Head of caudate nucleus (tissue), 42 donors: ENCODE results near the gene FRK.
"Not testable (repeated sequence)": the region's sequence is repeated elsewhere in the genome, so short reads cannot be mapped to it uniquely, and the experiment has no call there.

ENCODE experiments used
- DNase-seq, 42 donors: peaks; one replicate each; pipeline versions ENCODE4 v3.0.0 to v3.0.0-alpha.2; 2020 to 2021; ENCODE audit warnings: mixed read lengths in 7 of 42
- intact Hi-C: fragments of 100-400 bp; cut with DNase I; formaldehyde crosslinking; loops from one replicate; pipeline ENCODE4 v1.15.0; 2022

Gene FRK, protein sequence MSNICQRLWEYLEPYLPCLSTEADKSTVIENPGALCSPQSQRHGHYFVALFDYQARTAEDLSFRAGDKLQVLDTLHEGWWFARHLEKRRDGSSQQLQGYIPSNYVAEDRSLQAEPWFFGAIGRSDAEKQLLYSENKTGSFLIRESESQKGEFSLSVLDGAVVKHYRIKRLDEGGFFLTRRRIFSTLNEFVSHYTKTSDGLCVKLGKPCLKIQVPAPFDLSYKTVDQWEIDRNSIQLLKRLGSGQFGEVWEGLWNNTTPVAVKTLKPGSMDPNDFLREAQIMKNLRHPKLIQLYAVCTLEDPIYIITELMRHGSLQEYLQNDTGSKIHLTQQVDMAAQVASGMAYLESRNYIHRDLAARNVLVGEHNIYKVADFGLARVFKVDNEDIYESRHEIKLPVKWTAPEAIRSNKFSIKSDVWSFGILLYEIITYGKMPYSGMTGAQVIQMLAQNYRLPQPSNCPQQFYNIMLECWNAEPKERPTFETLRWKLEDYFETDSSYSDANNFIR

DNA sequence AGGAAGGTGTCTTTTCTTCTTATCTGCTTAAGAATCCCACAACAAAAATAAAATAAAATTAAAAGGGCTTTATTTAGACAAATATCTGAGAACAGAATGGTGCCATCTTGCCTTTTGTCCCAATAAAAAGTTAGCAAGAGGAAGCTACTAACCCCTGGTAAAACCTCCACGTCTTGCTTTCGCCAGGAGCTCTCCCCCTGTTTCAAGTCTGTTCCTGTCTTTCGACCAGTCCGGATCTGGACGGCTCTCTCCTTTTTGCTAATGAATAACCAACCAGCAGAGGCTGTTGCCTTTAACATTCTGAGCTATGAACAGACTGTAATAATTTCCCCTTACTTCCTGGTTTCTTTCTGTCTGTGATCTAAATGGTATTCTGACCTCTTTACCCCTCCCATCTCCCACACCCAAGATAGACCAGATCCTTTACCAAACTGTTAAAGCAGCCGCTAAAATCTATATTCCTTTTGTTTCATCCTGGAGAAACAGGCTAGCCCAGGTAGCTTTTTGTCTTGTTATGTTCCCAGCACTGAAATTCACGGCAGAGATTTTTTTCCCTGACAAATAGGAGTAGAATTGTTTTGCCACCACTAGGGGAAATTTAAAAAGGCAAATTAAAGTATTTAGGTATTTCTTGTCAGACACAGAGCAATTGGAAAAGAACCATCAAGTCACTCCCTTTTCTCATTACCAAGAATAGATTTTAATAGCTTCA is at the start of gene FRK:
Gene FRK, minus strand, starts transcription at position 320 of the 712 bp plus-strand sequence. CDS start 580 bp downstream, outside the sequence.
- peak in 4 of 42 donors; percentile 4 to 17 (median 8) for DNase-seq
- intact Hi-C loops = no loop called here

DNA sequence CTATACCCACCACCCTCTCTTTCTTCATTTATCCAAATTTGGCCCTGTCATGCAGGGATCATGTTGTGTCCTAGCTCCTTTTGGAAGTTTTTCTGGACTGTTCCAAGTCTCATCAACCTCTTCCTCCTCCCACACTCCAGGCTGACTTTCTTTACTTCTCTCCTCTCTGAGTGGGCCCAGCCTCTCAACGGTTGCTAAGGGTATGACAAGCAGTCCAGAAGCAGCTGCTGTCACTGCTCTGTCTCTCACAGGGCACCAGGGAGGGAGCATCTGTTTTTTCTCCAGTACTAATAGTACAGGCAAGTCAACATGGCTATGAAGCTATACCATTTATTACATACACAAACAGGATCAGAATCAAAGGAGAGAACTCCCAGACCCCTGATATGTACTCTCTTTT is 48.1 kb upstream of the FRK start:
- intact Hi-C loops = no loop called here
- DNase-seq = peak in 37 of 42 donors; percentile 22 to 91 (median 61)

DNA sequence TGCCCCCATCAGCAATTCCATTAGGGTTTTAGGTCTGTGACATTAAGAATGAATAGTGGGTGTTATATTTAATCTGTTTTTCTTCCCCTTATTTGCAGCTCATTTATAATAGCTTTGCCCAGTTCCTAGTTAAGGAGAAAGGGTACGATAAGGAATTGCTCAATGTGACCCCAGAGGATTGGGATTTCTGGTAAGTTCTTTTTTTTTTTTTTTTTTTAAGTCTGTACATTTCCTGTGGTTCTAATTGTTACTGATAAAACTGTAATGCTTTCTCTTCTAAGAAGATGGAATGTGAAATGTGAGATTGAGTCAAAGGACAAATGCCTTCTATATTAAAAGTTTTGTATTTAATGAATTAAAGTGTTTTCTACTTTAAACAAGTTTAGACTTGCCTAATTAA is 45.5 kb upstream of the FRK start:
- no peak for DNase-seq
- intact Hi-C loops = no loop called here

DNA sequence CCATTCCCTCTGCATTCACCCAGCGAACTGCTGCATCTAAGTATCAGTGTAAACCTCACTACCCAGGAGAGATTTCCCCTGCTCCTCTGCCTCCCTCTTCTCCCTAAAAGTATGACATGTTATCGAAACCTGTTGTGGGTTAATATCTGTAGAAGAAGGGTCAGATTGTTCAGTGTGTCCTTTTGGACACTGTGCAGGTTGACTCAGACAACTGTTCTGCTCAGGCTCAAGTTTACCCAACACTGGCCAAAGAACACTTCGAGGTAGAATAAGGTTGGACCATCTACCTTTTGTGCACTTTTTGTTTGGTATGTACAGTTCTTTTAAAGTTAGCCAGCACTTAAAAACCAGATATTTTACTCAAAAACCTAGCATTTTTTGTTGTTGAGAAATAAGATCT is 44.6 kb upstream of the FRK start:
- intact Hi-C loops = no loop called here
- no peak for DNase-seq

DNA sequence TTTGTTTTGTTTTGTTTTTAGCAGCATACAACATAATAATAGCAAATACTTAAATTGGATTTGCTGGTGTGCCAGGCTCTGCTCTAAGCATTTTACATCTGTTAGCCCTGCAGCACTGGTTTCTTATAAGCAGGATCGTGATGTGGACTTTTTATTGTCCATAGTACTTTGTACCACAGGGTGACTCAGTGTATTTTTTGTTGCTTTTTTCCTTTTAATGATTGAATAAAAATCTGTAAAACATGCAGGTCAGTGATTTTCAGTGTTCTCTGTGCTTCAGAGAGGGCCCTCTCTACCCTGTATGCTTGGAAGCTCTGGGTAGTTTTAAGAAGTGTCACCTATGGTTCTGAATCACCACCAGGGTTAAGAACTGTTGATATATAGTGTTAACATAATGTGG is 43.9 kb upstream of the FRK start:
- DNase-seq = no peak
- intact Hi-C loops = no loop called here

DNA sequence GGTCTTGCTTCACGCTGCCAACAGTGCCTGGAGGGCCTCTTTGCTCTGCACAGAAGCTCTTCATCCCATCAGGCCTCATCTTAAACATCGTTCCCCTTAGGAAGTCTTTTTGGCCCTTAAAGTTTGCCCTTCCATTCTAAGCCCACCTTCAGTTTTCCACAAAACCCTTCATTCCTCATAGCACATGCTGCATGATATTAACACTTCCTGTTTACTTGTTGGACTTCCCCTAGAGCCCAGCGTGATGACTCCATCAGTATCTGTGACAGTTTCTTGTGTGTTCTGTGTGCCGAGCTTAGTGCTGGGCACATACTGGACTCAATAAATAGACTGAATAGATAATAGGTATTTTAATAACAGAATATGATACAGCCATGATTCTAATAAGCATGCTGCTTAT is 42.2 kb upstream of the FRK start:
- DNase-seq = no peak
- intact Hi-C loops = no loop called here

DNA sequence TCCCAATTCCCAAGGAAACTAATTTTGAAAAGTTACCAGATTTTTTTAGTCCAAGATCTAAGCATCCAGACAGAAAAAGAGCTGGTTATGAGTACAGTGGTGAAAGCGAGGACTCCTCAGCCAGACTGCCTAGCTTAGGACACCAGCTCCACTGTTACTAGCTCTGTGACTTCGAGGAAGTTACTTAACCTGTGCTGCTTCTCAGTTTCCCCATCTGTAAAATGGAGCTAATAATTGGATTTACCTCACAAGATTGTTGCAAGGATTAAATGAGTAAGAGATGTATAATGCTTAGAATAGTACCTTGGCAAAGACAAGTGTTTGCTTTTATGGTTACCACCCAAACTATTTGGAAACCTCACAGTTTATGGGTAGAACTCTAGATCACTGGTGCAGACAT is 41.1 kb upstream of the FRK start:
- intact Hi-C loops = no loop called here
- DNase-seq = no peak

DNA sequence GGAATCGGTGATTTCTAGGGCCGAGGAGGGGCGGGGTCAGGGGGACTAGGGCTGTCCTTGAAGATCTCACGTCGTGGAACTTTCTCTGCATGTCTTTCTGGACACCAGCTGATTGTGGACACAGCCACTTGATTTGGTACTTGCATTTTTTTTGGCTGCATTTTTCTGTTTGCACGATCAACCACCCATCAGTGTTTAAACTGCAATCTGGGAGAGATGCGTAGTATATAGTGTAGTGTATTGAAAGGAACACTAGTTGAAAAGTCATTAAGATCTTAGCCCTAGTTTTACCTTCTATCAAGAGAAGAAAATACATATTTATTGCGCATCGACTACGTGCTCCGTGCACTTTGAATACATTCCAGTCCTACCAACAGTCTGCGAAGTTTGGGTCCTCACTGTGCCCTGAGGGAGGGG is 40.6 kb upstream of the FRK start:
- intact Hi-C loops = no loop called here
- no peak for DNase-seq

DNA sequence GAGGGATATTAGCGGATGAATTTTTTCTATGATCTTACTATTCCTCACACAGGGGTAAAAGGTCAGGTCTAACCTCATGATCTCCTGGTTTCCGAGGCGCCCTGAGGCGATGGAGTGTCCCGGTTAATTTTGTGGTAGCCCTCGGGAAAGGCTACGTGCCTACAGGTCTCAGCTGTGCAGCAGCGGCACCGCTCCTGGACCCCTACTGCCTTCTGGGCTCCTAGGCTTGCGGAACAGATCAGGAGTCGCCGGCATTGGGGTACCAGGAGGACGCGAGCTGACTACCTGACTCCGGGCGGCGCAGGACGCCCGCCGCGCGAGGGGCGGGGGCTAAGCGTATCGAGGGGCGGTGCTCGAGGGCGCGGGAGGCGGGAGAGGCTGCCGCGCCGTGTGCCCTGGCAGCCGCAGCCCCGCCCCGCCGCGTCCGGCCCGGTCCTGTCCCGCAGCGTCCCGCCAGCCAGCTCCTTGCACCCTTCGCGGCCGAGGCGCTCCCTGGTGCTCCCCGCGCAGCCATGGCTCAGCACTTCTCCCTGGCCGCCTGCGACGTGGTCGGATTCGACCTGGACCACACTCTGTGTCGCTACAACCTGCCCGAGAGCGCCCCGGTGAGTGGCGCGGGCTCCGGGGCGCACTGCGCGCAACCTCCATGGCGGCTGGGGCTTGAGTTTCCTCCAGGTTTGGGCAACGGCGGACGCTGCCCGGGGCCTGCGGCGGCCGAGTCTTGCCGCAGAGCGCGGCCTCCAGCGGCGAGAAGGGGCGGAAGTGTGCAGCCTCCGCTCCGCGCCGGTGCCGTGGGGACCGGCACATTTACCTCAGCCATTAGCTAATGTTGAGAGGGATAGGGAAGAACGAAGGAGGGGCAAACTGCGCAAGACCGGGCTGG is 40.0 kb upstream of the FRK start, which contains the start of gene NT5DC1:
Gene NT5DC1, plus strand, starts transcription at position 435 of the 883 bp plus-strand sequence. Its CDS starts 78 bp downstream, at position 513.
- intact Hi-C loops = no loop called here

DNA sequence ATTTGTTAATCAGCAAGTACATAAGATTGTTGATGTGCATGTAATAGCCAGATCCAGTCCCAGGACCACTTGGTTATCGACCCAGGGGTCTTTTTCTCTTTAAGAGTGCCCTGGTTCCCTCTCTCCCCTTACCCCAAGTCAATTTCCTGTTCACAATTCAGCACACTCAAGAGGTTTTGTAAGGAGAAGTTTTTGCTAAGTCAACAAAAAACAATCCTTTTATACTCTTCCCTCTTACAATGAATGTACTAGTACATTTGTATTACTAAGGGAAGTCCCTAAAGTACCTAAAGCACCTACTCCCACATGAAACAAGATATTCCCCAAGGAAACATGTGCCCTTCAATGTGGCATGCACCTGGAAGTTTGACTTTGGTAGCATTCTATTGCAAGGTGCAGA is 38.3 kb upstream of the FRK start:
- intact Hi-C loops = no loop called here

More for the DNA sequence above, 40.0 kb upstream of the FRK start, which contains the start of gene NT5DC1:
- DNase-seq = peak; percentile 62 to 95 (median 88)

DNA sequence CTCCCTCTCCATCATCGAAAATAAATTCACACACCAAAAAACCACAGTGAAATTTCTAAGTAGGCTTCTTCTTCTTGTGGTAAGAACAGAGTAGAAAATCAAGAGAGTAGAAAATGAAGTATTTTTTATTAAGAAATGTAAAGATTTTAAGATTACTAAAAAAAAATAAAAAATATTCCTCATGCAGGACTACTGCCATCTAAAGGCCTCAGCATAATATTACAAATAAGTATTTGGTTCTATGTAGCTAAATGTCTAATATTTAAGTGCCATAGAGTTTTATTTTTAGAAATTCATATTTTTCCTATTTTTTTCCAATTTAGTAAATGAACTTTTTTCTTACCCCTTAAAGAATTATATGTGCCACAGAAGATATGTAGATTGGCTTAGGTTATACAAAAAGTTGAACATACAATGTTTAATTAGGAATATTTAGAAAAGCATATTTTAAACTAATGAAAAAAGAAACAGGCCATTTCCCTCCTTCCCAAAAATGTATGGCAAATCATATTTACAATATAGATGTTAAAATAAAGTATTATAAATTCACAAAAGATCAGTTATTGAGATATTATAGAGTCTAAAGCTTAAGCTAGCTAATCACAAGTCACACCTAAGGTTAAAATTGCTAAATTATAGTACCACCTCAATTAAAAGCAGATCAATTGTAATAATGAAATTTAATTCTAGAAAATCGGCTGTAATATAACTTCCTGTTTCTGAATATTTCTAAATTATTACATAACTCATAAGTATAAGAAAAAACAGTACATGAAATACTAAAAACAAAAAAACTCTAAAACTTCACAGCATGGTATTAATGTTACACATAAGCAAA is 36.5 kb upstream of the FRK start:
- intact Hi-C loops = loop anchor here (2.0 kb wide), 1 partner anchor 86 kb away; no protein-coding TSS in a partner anchor
- no peak for DNase-seq

More for the DNA sequence above, 38.3 kb upstream of the FRK start:
- no peak for DNase-seq

DNA sequence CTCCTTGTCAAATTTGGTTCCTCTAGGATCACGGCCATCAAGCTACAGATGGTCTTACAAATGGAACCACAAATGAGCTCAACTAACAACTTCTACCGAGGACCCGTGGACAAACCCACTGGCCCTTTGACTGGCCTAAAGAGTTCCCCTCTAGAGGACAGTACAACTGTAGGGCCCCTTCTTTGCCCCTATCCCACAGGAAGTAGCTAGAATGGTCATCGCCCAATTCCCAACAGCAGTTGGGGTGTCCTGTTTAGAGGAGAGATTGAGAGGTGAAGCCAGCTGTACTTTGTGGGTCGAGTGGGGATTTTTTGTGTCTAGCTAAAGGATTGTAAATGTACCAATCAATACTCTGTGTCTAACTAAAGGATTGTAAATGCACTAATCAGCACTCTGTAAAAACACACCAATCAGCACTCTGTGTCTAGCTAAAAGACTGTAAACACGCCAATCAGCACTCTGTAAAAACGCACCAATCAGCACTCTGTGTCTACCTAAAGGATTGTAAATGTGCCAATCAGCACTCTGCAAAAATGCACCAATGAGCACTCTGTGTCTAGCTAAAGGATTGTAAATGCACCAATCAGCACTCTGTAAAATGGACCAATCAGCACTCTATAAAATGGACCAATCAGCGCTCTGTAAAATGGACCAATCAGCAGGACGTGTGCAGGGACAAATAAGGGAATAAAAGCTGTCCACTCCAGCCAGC is 35.5 kb upstream of the FRK start:
- DNase-seq = not testable (repeated sequence)
- intact Hi-C loops = loop anchor here (2.0 kb wide), 1 partner anchor 85 kb away; no protein-coding TSS in a partner anchor

DNA sequence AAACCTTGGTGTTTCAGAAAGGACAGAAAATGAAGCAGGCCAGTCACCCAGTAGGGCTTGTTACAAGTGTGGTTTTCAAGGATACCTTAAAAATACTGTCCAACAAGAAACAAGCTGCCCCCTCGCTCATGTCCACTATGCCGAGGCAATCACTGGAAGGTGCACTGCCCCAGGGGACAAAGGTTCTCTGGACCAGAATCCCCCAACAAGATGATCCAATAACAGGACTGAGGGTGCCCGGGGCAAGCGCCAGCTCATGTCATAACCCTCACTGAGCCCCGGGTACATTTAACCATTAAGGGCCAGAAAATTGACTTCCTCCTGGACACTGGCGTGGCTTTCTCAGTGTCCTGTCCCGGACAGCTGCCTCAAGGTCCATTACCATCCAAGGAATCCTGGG is 33.4 kb upstream of the FRK start:
- DNase-seq = no peak
- intact Hi-C loops = no loop called here

DNA sequence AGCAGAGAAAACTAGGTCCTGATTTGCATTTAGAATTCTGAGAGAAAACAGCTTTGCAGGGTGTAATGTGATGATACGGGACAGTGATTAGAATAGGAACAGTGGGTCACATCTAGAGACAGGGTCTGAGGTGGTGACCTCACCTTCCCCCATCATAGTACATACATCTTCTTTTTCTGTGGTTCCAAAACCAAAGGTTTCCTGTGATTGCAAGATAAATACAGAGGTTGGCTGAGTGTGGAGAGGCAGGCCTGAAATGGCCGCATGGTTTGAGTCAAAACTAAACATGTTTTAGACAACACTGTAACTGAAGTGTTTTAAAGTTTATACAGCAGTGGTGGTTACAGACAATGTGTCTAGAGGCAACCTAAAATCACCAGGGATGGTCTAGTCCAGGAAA is 29.6 kb upstream of the FRK start:
- DNase-seq = no peak
- intact Hi-C loops = no loop called here

DNA sequence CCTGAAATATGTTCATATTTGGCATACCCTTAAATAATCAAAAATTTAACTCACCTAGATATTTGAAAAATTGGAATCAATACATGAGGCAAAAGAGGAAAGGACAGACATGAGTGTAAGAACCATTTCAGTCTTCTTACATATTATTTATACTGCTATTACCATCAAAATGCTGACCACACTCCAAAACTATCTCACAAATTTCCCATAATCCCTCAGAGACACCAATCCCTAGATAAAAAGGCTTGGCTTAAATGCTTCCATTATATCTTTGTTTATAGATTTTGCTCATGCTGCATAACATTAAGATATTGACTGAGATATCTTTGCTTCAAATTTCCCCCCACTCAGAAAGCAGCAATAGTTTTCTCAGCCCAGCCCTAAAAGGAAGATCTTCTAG is 28.3 kb upstream of the FRK start:
- no peak for DNase-seq
- intact Hi-C loops = no loop called here

DNA sequence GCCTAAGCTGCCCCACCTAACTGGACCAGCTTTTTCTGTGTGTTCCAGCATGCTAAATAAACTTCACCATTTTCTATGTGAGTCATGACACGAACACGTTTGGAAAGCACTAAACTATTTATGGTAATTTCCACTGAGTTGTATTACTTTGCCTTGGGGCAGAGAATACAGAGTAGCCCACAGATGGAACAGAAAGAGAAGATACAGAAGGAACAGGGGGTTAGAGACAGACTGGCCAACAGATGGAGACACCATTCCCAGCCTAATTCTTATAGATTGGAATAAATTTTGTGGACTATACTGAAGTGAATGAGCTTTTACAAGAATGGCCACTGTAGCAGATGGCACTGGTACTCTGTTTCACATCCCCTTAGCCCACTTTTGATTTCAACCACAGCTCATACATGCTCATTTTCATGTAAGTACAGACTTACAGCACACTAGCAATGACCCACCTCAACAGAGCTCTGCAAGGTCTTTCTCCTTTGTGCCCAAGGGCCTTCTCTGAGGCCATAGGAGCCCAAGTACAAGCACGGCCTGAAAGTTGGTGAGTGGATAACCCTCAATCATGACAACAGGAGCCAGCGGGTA is 26.8 kb upstream of the FRK start:
- intact Hi-C loops = no loop called here
- no peak for DNase-seq

DNA sequence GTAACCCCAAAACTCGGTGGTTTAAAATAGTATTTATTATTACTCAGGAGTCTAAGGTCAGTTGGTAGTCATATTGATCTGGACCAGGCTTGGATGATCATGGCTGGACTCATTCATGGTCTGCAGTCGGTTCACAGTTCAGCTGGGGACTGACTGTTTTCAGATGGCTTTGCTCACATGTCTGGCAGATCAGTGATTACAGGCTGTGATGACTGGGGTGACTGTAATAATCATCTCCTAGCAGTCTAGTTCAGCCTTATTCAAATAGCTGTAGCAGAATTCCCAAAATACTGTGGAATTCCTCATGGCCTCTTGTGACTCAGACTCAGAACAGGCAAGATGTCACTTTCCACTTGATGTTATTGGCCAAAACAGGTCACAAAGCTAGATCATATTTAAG is 23.6 kb upstream of the FRK start:
- no peak for DNase-seq
- intact Hi-C loops = no loop called here
